Measurements from ENCODE around the gene GSTO2.

The GSTO2 gene

DNA sequence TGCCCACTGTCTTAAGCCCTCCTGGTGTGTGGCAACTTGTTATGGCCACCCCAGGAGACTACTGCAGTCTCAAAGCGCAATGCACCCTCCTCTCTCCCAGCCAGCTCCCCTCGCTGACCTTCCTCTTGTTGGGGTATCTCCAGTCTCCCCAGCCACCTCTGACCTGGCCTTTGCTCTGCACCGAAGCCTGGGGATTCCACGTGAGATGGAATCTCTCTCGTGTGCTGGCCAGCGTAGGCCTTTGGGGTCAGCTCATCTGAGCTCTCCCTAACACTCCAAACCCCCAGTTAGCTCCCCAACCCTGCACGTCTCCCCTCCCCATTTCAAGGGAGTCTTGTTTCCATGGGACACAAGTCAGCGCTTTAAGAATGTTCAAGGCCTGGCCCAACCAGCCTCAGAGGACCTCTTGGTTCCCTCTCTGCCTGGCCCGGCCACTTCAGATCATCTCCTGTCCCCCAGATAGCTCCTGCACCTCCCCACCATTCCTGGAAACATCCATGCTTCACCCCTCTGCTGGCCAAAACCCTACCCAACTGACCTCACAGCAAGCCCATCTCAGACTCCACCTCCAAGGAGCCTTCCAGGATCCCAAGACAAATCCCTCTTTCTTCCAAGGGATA lies 58.1 kb downstream of the GSTO2 start:
- no peak for DNase-seq (ENCODE audit: low read depth)

DNA sequence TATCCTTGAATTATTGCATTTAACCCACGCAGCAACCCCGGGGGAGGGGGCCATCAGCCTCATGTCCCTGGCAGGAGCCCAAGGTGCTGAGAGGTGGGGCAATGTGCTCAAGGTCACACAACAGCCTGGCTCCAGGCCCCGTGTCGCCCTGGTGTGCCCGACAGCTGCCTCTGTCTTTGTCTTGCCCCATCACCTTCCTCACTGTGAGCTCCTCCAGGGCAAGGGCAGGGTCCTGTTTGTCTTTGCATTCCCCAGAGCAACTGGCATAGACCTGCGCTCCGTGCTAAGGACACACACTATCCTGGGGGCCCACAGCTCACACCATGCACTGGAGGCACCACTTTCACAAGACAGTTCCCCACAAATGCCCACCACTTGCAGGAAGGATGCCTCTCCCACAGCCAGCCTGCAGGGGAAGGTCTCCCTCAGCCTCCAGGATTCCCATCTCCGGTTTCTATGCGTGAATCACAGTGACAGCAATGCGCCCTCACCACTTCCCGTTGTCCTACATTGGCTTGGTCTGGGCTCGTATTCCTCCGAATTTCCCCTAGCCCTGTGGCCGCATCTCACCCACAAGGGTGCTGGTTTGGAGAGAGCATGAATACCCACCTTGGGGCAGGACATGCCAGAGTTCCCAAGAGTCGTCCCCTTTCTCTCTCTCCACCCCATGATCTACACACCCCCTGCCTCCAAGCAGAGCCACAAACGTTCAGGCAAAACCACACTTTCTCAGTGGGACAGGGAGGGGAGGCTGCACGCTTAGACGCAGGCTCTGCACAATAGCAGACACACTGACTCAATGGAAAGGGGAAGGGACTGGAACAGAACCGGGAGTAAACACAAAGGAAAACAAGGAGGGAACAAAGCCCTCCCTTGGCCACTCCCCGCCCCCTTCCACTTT lies 59.0 kb downstream of the GSTO2 start:
- peak; percentile 86 for DNase-seq (ENCODE audit: low read depth)

DNA sequence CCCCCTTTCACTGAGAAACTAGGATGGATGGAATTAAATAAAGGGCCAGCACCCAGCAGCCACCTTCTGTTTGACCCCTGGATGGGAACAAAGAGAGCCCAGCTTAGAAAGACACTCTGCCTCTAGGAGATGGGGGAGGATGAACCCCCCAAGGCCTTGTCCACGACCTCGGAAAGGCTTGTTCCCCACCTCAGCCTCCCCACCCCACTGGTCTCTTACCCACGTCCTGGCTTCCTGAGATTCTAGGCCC lies 59.6 kb downstream of the GSTO2 start:
- no peak for DNase-seq (ENCODE audit: low read depth)

DNA sequence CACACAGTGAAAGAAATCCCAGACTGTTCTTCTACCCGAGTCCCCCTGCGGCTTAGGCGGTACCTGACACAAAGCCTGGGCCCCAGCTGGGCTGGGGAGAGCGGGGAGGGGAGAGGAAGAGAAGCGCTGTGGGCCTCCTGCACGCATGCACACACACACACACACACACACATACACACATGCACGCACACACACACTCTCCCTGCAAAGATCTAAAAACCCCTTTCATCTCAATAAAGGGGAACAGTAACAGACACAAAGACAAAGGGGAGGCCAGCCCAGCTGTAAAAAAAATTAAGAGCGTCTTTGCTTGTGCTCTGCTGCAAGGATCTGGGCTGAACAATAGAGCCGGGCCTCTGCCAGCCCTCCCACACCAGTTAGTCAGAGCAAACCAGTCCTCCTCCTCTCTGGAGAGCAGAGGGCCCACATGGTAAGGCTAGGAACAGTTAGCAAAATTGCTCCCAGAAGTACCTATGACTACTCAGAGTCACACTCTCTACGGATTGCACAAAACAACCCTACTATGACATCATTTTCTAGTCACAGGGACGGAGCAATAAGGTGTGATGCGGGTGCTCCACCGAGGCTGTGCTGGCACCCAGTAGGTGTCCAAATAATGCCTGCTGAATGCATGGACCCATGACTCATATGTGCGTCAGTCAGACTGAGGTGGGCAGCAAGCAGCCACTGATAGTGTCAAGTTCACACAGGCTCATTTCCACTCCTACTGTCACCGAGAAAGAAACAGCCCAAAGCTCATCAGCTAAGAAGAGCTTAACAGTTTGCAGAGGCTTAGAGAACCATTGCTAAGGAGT lies 60.1 kb downstream of the GSTO2 start:
- DNase-seq (ENCODE audit: low read depth), result peak; percentile 95

DNA sequence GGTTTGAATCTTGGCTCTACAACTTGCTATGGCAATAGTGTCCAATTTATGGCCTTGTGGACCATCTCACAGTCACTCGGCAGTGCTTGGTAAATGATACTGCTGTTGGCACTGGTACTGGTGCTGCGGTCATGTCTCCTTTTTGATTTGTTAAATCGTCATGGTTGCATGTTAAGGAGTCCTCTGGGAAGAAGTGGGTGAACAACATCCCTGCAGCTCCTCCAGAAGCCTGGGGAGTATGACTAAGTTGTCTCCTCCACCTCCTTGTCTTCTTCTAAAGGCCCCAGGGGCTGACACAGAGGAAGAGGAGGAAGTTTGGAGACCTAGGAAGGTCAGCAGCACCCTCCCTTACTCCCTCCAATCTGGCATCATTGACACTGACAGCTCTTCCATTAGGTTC lies 60.8 kb downstream of the GSTO2 start:
- DNase-seq (ENCODE audit: low read depth), result peak; percentile 94

DNA sequence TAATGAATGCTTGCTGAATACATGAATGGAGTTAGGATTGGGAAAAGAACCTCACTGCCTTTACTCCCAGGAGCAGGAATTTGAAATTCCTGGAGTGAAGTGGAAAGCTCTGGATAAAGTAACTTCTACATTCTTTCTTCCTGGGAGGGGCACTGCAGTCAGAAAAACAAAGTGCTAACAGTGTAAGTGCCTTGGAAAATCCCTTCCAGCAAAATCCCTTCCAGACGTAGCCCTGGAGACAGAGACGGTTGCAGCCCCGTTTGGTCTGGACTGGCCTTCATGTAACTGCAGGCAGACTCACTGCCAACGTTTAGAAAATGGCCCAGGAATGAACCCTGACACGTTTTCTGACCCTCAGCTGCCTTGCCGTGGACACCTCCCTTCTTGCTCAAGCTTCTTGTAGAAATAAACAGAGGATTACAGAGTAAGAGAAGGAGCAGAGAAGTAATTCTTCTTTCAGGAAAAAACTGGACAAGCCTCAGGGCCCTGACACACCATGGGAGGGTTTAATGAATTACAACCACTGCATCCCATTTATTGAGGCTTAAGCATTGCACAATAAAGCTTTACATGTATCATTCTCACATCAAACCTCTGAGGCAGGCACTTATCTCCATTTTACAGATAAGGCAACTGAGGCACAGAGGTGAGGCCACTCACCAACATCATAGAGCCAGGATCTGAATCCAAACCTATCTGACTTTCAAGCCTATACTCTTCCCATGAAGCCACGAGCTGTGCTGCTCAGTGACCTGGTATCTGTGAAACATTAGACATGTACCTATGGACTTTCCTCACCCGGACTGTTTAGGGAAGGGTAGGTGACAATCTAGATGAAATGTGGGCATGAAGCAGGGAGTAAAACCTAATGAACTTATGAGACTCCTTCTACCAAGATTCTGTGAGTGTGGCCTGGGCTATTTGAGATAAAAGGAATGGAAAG lies 61.5 kb downstream of the GSTO2 start:
- DNase-seq (ENCODE audit: low read depth), result peak; percentile 92

DNA sequence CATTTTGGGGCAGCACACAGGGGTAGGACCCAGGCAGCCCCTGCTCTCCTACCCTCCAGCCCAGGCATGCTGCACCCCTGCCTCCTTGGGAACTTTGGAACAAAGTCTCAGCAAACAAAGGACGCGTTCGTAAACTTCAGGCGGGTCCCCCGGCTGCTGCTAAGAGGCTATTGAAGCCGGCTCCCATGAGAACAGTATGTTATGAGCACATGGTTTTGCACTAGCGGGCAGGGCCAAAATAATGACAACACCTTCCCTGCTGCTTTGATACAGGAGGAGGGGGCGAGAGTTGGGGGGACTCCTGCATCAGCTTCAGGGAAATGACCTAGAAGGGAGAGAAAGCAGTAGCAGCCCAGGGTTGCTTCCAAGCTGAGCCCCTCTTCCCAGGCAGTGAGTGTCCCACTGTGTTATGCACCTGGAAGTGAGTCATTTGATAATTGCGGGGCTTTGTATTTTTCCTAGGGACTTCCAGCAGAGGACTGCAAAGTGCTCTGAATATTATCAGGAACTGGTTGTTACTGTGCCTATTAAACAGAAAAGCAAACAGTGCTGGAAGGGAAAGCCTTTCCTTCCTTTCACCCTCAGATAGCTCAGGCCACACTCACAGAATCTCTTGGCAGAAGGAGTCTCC lies 62.3 kb downstream of the GSTO2 start:
- DNase-seq (ENCODE audit: low read depth), result no peak

DNA sequence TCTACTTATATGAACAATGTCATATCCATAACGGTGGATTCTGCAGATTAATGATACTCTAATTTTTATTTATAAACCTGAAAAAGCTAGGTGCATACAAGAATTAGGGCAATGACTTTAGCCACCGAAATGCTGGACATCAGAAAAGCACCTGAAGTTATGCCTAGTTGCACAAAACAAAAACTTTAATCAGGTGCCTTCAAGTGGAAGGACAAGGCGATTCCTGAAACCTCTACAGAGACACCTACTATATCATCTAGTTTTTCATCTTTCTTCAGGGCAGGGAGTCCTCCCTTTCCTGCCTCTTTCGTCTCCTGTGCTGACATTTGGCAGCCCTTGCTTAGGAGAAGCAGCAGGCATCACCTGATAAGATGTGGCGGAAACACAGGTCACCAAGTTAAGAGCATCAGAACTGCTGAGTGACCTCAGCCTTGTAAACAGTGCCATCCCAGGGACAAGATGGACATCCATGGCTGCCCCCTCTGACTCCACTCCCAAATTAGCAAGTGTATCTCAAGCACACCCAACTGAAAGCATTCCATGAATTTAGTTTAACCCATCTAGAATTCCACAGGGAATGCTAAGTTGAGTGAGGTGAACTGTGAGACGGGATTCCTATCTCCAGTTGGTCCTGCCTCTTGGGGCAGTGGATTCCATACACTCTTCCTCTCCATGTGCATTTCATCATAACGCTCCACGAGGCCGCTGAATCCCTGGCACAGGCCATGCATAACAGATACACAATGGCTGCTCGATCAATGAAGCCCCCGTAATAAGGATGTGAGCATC lies 63.5 kb downstream of the GSTO2 start:
- no peak for DNase-seq (ENCODE audit: low read depth)

DNA sequence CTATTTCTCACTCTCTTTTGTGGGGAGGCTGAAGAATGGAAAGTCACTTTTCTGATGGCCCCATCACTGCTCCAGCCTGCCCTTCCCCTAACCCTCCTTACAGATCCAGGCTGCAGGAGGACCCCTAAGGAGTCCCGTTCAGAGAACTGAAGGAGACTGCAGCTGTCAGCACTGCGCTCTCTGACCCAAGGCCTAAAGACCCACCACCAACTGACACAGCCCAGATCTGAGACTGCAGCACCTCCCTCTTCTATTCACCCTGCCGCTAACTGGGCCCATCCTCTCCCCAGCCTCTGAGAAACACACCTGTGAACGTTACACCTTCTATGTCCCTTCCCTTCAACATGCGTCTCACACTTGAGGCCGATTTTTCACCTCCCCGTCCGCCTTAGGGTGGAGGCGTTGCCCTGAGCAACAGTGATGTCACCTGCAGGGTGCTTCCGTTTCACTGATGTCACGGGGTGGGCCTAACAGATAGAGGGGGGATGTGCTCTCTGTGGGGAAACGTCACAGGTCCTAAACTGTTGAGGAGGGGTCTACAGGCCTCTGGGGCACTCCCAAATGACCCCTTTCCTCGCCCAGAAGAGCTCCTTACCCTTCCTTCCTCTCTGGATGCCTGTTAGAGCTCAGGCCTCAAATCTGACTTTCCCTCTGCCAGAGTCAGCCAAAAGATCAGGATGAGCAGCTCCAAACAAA lies 64.2 kb downstream of the GSTO2 start:
- no peak for DNase-seq (ENCODE audit: low read depth)

DNA sequence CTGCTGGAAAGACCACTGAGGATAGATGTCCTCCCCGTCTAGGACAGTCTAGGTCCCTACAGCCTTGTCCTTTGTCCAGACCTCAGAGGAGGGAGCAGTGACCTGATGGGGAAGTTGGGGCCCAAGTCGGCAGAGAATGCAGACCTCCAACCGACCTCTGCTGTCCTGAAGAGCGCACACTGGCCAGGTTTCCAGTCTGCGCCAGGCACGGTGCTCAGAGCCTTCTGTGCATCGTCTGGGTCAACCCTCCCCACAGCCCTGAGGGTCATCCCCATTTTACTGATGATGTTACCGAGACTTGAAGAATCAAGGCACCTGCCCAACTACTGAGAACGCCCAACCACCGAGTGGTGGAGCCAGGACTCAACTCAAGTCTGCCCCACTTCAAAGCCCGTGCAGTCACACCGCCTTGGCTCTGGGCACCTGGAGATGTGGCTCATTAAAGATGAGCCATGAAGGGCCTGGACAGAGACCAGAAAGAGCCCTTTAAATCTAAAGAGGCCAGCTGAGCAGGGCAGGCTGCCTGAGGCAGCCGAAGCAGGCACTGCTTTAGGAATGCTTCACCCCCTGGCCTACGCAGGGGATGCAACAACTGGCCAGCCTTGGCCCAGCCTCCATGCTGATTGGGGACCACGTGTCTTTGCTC lies 64.9 kb downstream of the GSTO2 start:
- DNase-seq (ENCODE audit: low read depth), result no peak

DNA sequence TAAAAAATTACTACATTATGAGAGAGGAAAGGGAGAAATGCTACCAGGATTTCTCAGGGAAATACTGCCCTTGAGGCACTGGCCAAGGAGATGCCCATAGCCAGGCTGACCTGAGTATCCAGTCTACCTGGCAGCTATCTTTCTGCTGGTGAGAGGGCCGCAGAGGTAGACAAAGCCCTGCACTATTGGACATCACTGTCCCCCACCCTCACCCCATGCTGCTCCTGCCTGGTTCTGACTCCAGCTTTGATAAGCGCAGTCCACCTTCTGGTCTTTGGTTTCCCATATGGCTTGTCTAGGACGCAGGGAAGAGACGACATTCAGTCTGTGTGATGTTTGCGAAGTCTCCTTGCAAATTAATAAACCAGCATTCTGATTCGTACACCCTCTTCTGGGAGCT lies 65.6 kb downstream of the GSTO2 start:
- no peak for DNase-seq (ENCODE audit: low read depth)

DNA sequence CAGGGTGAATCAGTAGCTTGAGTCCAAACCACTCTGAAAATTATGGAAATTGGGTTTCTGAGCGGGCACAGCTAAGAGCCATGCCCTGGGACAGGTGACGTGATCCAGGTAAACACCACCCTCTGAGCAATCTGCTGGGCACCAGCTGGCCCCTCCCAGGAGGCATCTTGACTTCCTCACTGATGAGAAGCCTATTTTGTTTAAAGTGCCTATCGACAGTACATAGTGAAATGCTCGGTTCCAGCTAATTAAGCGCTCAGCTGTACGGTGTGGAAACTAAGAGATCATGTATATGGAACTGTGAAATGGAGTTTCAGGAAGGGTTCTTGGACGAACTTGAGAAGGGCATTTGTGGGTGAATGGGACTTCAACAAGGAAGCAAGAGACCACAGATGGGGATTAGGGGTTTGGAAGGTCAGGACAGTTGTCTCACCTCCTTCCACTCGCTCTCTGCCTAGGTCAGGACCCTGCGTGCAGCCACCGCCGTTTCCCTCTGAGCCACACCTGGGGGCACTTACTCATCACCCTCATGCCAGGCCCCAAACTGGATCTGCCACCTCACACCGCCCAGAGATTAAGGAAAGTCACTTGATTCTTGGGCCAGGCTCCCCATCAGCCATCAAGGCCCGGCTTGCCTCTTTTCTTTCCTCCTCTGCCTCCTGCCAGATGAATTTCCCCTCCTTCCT lies 66.1 kb downstream of the GSTO2 start:
- no peak for DNase-seq (ENCODE audit: low read depth)

DNA sequence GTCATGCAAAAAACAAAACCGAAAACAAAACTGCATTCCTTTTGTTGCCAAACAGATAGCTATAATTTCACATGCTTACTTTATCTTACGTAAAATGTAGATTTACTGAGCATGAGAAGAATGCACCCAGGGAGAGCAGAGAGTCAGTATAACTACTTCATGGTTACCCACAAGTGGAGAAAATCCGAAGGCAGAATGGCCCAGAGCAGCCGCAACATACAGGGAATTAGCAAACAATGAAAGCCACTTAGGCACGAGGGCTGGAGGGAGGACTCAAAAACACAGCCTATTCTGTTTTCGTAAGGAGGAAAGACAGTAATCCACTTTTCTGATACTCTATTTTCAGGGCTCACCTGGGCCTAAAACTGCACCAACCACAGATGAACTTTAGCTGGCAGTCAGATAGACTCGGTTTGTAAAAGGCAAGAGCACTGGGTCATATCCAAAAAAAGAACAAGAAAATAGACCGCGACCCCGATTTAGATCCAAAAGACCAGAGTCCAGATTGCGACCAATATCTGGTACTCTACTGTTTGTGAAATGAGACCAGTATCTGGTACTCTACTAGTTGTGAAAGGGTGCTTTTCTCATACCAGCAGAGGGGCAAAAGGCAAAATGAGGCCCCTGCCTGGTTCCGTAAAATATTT lies 68.0 kb downstream of the GSTO2 start:
- no peak for DNase-seq (ENCODE audit: low read depth)

DNA sequence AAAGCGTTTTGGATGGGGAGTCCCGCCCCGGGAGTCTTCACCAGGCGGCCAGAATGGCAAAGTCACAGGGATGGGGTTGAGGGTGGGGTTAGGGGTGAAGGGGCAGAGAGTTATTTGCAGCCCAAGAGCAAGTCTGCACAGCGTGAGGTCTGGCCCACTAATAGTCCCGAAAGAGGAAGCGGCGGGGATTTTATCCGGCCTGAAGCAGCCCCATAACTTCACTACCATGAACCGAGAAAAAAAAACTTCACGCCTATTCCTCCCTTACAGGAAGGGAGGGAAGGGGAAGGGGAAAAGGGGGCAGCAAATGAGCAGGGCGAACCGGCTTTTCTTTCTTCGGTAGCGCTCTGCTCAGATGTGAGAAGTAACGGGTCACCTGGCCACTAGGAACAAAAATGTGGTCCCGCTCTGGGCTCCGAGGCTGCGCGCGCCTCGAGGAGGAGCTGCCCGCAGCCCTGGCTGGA lies 68.6 kb downstream of the GSTO2 start:
- DNase-seq (ENCODE audit: low read depth), result no peak

DNA sequence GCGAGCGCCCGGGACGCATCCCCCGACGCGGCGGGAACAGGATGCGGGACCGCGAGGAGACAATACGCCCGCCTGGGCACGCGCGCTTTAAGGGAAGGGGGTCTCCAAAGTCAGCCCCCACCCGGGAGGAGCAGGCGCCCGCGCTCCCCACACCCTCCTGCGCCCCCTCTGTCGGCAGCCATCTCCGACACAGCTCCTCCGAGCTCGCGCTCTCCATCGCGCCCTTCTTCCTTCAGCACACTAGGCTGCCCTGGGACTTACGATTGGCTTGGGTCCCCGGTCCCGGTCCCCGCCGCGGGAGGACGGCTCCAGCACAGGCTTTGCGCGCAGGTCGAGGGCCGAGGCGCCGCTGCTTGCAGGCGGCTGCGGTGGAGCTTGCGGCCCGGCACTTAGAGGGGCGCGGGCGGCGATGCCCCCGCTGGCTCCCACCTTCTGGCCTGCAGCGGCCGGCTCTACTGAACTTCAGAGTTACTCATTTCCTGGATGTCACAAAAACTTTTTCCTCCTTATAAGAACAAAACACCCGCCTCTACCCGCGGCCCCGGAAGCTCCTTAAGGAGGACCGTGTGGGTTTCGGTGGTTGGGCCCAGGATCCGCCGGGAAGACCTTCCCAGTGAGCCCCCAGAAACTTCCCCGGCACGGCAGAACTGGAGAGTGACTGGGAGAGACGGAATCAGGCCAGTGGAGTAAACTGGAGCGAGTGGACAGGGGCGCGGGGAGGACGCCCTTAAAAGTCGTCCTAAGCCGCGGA lies 69.2 kb downstream of the GSTO2 start, which contains the start of gene ITPRIP:
TSS of gene ITPRIP (minus strand) at position 481 of the 751 bp plus-strand sequence. CDS start 22,414 bp downstream, outside the sequence.
- peak; percentile 81 for DNase-seq (ENCODE audit: low read depth)

DNA sequence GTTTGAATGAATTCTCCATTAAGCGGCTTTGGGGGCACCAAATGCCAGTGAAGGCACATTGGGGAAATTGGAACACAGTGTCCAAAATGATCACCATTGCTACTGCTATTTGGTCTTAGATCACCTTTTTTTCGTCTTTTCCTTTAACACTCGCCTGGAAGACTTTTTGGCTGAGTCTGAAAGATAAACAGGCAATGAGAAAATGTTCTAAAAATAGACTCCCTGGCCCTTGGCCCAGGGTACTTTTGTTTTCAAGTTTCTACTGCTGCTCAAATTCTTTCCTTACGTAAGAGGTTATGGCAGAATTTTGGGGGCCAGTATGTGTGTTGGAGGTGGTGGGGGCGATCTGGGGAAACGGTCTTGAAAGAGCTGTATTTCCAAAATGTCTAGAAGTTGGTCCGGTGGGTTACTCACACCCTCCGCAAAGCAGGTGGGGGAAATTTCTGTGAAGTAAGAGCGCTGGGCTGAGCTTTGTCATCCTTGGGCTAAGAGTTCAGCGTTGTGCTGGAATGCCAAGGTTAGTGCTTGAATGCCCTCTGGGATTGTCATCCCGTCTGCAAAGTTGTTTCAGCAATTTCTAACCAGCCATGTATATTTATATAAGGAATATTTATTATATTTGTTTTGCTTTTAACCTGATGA lies 70.6 kb downstream of the GSTO2 start:
- peak; percentile 74 for DNase-seq (ENCODE audit: low read depth)

DNA sequence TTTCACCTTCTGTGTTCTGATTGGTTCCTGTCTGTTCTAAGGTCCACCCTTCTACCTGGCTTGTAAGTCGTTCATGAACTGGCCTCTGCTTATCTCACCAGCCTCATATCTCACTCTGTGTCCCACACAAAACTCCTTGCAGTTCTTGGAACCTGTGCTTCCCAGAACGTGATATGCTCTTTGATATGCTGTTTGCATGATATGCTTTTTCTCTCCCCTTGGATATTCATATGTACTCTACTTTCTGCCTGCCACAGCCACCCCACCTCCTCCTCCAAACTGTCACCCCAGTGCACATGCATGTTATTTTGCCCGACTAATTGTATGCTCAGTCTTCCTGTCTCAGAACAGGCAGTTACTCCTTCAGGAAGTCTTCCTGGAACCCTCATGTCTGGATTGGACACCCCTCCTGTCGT lies 71.1 kb downstream of the GSTO2 start:
- no peak for DNase-seq (ENCODE audit: low read depth)

All from stromal cell of bone marrow (primary cell).